ENCODE results near the gene SH3BGRL3.

DNA sequence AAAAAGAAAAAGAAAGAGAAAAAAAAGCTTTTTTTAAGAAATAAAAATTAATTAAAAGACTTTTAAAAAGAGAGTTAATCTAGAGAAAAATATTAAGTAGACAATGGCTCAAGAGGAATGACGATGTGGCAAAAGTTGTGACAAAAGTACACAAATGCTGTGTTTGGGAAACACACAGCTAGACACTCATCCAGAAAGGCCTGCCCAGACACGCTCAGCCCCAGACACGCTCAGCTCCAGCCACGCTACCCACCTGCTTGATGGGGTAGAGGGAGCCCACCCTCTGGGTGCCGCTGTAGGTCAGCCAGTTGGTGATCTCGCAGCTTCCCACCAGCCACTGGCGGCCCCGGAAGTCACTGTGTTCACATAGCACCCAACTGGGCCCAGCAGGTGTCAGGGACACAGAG lies 48.1 kb downstream of the SH3BGRL3 start:
- TF ChIP-seq, protein P1, sequence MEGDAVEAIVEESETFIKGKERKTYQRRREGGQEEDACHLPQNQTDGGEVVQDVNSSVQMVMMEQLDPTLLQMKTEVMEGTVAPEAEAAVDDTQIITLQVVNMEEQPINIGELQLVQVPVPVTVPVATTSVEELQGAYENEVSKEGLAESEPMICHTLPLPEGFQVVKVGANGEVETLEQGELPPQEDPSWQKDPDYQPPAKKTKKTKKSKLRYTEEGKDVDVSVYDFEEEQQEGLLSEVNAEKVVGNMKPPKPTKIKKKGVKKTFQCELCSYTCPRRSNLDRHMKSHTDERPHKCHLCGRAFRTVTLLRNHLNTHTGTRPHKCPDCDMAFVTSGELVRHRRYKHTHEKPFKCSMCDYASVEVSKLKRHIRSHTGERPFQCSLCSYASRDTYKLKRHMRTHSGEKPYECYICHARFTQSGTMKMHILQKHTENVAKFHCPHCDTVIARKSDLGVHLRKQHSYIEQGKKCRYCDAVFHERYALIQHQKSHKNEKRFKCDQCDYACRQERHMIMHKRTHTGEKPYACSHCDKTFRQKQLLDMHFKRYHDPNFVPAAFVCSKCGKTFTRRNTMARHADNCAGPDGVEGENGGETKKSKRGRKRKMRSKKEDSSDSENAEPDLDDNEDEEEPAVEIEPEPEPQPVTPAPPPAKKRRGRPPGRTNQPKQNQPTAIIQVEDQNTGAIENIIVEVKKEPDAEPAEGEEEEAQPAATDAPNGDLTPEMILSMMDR (IDR thresholded peaks at IDR 0.05): no peak
- TF ChIP-seq POLR2A (IDR thresholded peaks at IDR 0.05): no peak

Measured in uterus (tissue), 2 donors.